CD4-positive, alpha-beta memory T cell (primary cell): ENCODE results near the gene CNOT6. TPM values are rescaled to one million over a fixed set of nuclear protein-coding genes. Genes with fewer than 3 reads are reported as not detected.
"Not testable (repeated sequence)": the region's sequence is repeated elsewhere in the genome, so short reads cannot be mapped to it uniquely, and the experiment has no call there.

Source experiments
- CTCF ChIA-PET: fragments of 350-600 bp; sonication (Branson Sonifier 250); formaldehyde crosslinking; loops from one replicate; lab custom pipeline; 2021; ENCODE audit warnings: inconsistent platforms; ENCODE audit not compliant: partially characterized antibody; lab: Charles Lee
- POLR2A ChIA-PET: fragments of 350-600 bp; sonication (Branson Sonifier 250); formaldehyde crosslinking; loops from one replicate; lab custom pipeline; 2021; ENCODE audit not compliant: partially characterized antibody; lab: Charles Lee
- DNase-seq, 5 donors: peaks; one replicate each; pipeline versions ENCODE4 v3.0.0 to v3.0.0-alpha.2; 2020 to 2022; ENCODE audit warnings: mixed read lengths in 1 of 5
- H3K27ac ChIP-seq: one replicate; pipeline ENCODE4 v1.7.0; 2013; ENCODE audit warnings: low read depth, low read length
- H3K27me3 ChIP-seq: 2 replicates; pipeline ENCODE4 v1.7.0; 2013; ENCODE audit warnings: mild to moderate bottlenecking, low read length, moderate library complexity; ENCODE audit not compliant: insufficient read depth
- H3K36me3 ChIP-seq: 2 replicates; pipeline ENCODE4 v1.7.0; 2013; ENCODE audit warnings: mild to moderate bottlenecking, low read length, moderate library complexity; ENCODE audit not compliant: insufficient read depth
- H3K4me1 ChIP-seq: 2 replicates; pipeline ENCODE4 v1.7.0; 2013; ENCODE audit warnings: mild to moderate bottlenecking, low read length, moderate library complexity; ENCODE audit not compliant: insufficient read depth
- H3K4me3 ChIP-seq, 2 donors: one replicate each; pipeline ENCODE4 v1.7.0; 2013; ENCODE audit warnings: low read length in 2 of 2, mild to moderate bottlenecking in 1 of 2
- H3K9me3 ChIP-seq, 2 donors: one replicate each; pipeline ENCODE4 v1.7.0; 2013; ENCODE audit warnings: low read length in 2 of 2, control low read depth in 1 of 2; ENCODE audit not compliant: control insufficient read depth in 1 of 2
- H3K27ac Mint-ChIP-seq, 7 donors: one replicate each; pipeline ENCODE4 v1.8.0; 2020 to 2021; ENCODE audit warnings: mixed read lengths in 7 of 7, mild to moderate bottlenecking in 6 of 7, inconsistent platforms in 3 of 7, moderate library complexity in 3 of 7
- H3K27me3 Mint-ChIP-seq, 2 donors: one replicate each; pipeline ENCODE4 v1.8.0; 2020 to 2021; ENCODE audit warnings: mixed read lengths in 2 of 2
- H3K36me3 Mint-ChIP-seq, 2 donors: one replicate each; pipeline ENCODE4 v1.8.0; 2020 to 2021; ENCODE audit warnings: mixed read lengths in 2 of 2, inconsistent platforms in 1 of 2, mild to moderate bottlenecking in 1 of 2
- H3K4me1 Mint-ChIP-seq, 4 donors: one replicate each; pipeline ENCODE4 v1.8.0; 2020 to 2021; ENCODE audit warnings: mixed read lengths in 4 of 4, mild to moderate bottlenecking in 1 of 4
- H3K4me3 Mint-ChIP-seq, 8 donors: one replicate each; pipeline ENCODE4 v1.8.0; 2020 to 2021; ENCODE audit warnings: mixed read lengths in 8 of 8, mild to moderate bottlenecking in 7 of 8, moderate library complexity in 6 of 8, inconsistent platforms in 3 of 8
- H3K9me3 Mint-ChIP-seq, 8 donors: one replicate each; pipeline ENCODE4 v1.8.0; 2020 to 2021; ENCODE audit warnings: mixed read lengths in 8 of 8, mild to moderate bottlenecking in 5 of 8, inconsistent platforms in 3 of 8, moderate library complexity in 1 of 8
- intact Hi-C: fragments of 100-400 bp; cut with micrococcal nuclease; formaldehyde crosslinking; loops from one replicate; pipeline ENCODE4 v1.15.1; 2023
- polyA plus RNA-seq, 2 donors: library from polyadenylated mRNA; unstranded; fragments of 300-500 nt; fragmentation: Illumina TruSeq; gene quantifications; one replicate each; pipeline ENCODE4 v1.2.3, GENCODE V29; 2021
- total RNA-seq, 2 experiments: library from RNA; stranded (reverse); gene quantifications; one replicate each; pipeline ENCODE4 v1.2.3, GENCODE V29; 2021

Gene CNOT6
- total and polyA plus RNA-seq, 4 experiments from 2014 or later, result 3.9 to 37.8 (median 19.6) TPM

GRCh38 chr5:180515294-180515693 is 21.1 kb downstream of the CNOT6 start:
- ChIA-PET CTCF (no interaction called here), POLR2A (no interaction called here)
- no peak overlapping the region for H3K27ac ChIP-seq
- no peaks in the 10 kb centered on the region for H3K27me3 Mint-ChIP-seq
- no peak overlapping the region for H3K4me3 ChIP-seq
- DNase-seq, result no peak
- H3K36me3 Mint-ChIP-seq, result peaks cover 4% of the 10 kb centered on the region in 2 donors
- no peaks in the 10 kb centered on the region for H3K36me3 ChIP-seq
- peak overlapping the region in 2 of 8 donors; percentile 4 to 24 for H3K4me3 Mint-ChIP-seq
- peak overlapping the region in 3 of 7 donors; percentile 18 to 60 (median 24) for H3K27ac Mint-ChIP-seq
- no peaks in the 10 kb centered on the region for H3K9me3 Mint-ChIP-seq
- H3K9me3 ChIP-seq, result no peaks in the 10 kb centered on the region
- peaks cover 6% of the 10 kb centered on the region for H3K4me1 ChIP-seq
- H3K27me3 ChIP-seq, result no peaks in the 10 kb centered on the region
- peaks cover 36 to 51% (median 40%) of the 10 kb centered on the region in 4 donors for H3K4me1 Mint-ChIP-seq
- intact Hi-C loops, result no loop called here

GRCh38 chr5:180515974-180516373 is 21.8 kb downstream of the CNOT6 start:
- H3K36me3 ChIP-seq, H3K4me1 ChIP-seq, H3K9me3 Mint-ChIP-seq, H3K36me3 Mint-ChIP-seq, POLR2A ChIA-PET, intact Hi-C loops, H3K27me3 ChIP-seq, H3K4me3 Mint-ChIP-seq, H3K27ac ChIP-seq, H3K27me3 Mint-ChIP-seq, DNase-seq, H3K9me3 ChIP-seq, H3K4me3 ChIP-seq: not testable (repeated sequence)
- peak overlapping the region in 1 of 7 donors; percentile 60 for H3K27ac Mint-ChIP-seq
- CTCF ChIA-PET, result interaction anchor here (1.2 kb wide), 1 partner anchor 44 kb away, joined by 5 read pairs; no protein-coding TSS in a partner anchor
- H3K4me1 Mint-ChIP-seq, result peaks cover 37 to 51% (median 42%) of the 10 kb centered on the region in 4 donors

- Mint-ChIP-seq H3K36me3 (peaks cover 4% of the 10 kb centered on the region in 2 donors), H3K4me3 (no peak overlapping the region), H3K4me1 (peaks cover 39 to 52% (median 46%) of the 10 kb centered on the region in 4 donors), H3K9me3 (no peaks in the 10 kb centered on the region), H3K27ac (no peak overlapping the region), H3K27me3 (no peaks in the 10 kb centered on the region)
- intact Hi-C loops, result no loop called here
- DNase-seq, result no peak
- no peak overlapping the region for H3K4me3 ChIP-seq
- CTCF ChIA-PET, result interaction anchor here (1.2 kb wide), 1 partner anchor 45 kb away, joined by 5 read pairs; no protein-coding TSS in a partner anchor
- no peaks in the 10 kb centered on the region for H3K27me3 ChIP-seq
- H3K27ac ChIP-seq, result no peak overlapping the region
- no peaks in the 10 kb centered on the region for H3K9me3 ChIP-seq
- peaks cover 6% of the 10 kb centered on the region for H3K4me1 ChIP-seq
- POLR2A ChIA-PET, result no interaction called here
- H3K36me3 ChIP-seq, result no peaks in the 10 kb centered on the region
Observed at GRCh38 chr5:180516440-180516839, 22.3 kb downstream of the CNOT6 start.

- Histone ChIP-seq H3K27ac (no peak overlapping the region), H3K4me3 (no peak overlapping the region), H3K36me3 (no peaks in the 10 kb centered on the region), H3K9me3 (no peaks in the 10 kb centered on the region), H3K4me1 (peaks cover 31% of the 10 kb centered on the region), H3K27me3 (no peaks in the 10 kb centered on the region)
- no peaks in the 10 kb centered on the region for H3K9me3 Mint-ChIP-seq
- ChIA-PET CTCF (no interaction called here), POLR2A (no interaction called here)
- H3K27me3 Mint-ChIP-seq, result no peaks in the 10 kb centered on the region
- H3K4me1 Mint-ChIP-seq, result peaks cover 55 to 73% (median 66%) of the 10 kb centered on the region in 4 donors
- intact Hi-C loops, result no loop called here
- H3K36me3 Mint-ChIP-seq, result peaks cover 3 to 4% of the 10 kb centered on the region in 2 donors
- no peak overlapping the region for H3K4me3 Mint-ChIP-seq
- peak overlapping the region in 1 of 7 donors; percentile 2 for H3K27ac Mint-ChIP-seq
- DNase-seq, result no peak
Observed at GRCh38 chr5:180519098-180519497, 24.9 kb downstream of the CNOT6 start.

GRCh38 chr5:180521101-180521500 is 26.9 kb downstream of the CNOT6 start:
- POLR2A ChIA-PET, result no interaction called here
- Histone ChIP-seq H3K4me1 (peaks cover 41% of the 10 kb centered on the region), H3K36me3 (no peaks in the 10 kb centered on the region), H3K9me3 (no peaks in the 10 kb centered on the region), H3K27ac (no peak overlapping the region), H3K27me3 (no peaks in the 10 kb centered on the region), H3K4me3 (no peak overlapping the region)
- peaks cover 0 to 2% (median 0%) of the 10 kb centered on the region in 8 donors for H3K9me3 Mint-ChIP-seq
- CTCF ChIA-PET, result interaction anchor here (0.6 to 1.7 kb wide), 2 partner anchors 17 to 50 kb away, joined by 3 to 4 read pairs; no protein-coding TSS in a partner anchor
- no peaks in the 10 kb centered on the region for H3K36me3 Mint-ChIP-seq
- H3K27me3 Mint-ChIP-seq, result no peaks in the 10 kb centered on the region
- H3K4me3 Mint-ChIP-seq, result peak overlapping the region in 1 of 8 donors; percentile 22
- H3K27ac Mint-ChIP-seq, result peak overlapping the region in 2 of 7 donors; percentile 4 to 29
- peaks cover 54 to 75% (median 68%) of the 10 kb centered on the region in 4 donors for H3K4me1 Mint-ChIP-seq
- intact Hi-C loops, result no loop called here
- no peak for DNase-seq

- POLR2A ChIA-PET, result no interaction called here
- Histone ChIP-seq H3K4me3 (no peak overlapping the region), H3K27me3 (no peaks in the 10 kb centered on the region), H3K9me3 (no peaks in the 10 kb centered on the region), H3K36me3 (no peaks in the 10 kb centered on the region), H3K4me1 (peaks cover 41% of the 10 kb centered on the region), H3K27ac (no peak overlapping the region)
- Mint-ChIP-seq H3K27me3 (no peaks in the 10 kb centered on the region), H3K27ac (peak overlapping the region in 2 of 7 donors; percentile 11 to 24), H3K4me3 (peak overlapping the region in 1 of 8 donors; percentile 7), H3K36me3 (peaks cover 0 to 4% of the 10 kb centered on the region in 2 donors), H3K4me1 (peaks cover 56 to 75% (median 69%) of the 10 kb centered on the region in 4 donors), H3K9me3 (peaks cover 0 to 2% (median 0%) of the 10 kb centered on the region in 8 donors)
- intact Hi-C loops, result no loop called here
- CTCF ChIA-PET, result interaction anchor here (0.6 kb wide), 1 partner anchor 18 kb away, joined by 3 read pairs; no protein-coding TSS in a partner anchor
- DNase-seq, result no peak
Observed at GRCh38 chr5:180521591-180521990, 27.4 kb downstream of the CNOT6 start.

GRCh38 chr5:180522330-180522729 is 28.2 kb downstream of the CNOT6 start:
- Histone ChIP-seq H3K36me3 (no peaks in the 10 kb centered on the region), H3K27ac (no peak overlapping the region), H3K4me1 (peaks cover 41% of the 10 kb centered on the region), H3K4me3 (no peak overlapping the region), H3K27me3 (no peaks in the 10 kb centered on the region), H3K9me3 (no peaks in the 10 kb centered on the region)
- Mint-ChIP-seq H3K9me3 (peaks cover 0 to 2% (median 0%) of the 10 kb centered on the region in 8 donors), H3K27ac (peak overlapping the region in 3 of 7 donors; percentile 17 to 78 (median 71)), H3K4me1 (peaks cover 54 to 71% (median 65%) of the 10 kb centered on the region in 4 donors), H3K4me3 (peak overlapping the region in 2 of 8 donors; percentile 15 to 62), H3K27me3 (no peaks in the 10 kb centered on the region), H3K36me3 (peaks cover 0 to 4% of the 10 kb centered on the region in 2 donors)
- no peak for DNase-seq
- intact Hi-C loops, result no loop called here
- CTCF ChIA-PET, result no interaction called here
- POLR2A ChIA-PET, result no interaction called here
